Heart left ventricle (tissue), 13 donors: ENCODE measurements around the gene NUP210.

ENCODE experiments used
- CTCF ChIP-seq, 12 donors: fragments of 200-600 bp; sonication (generic) in 4 of 12; IDR thresholded peaks; one replicate each; pipeline versions ENCODE4 v1.5.0 to v1.8.0; 2018 to 2022; ENCODE audit warnings: antibody characterized with exemption in 12 of 12, mild to moderate bottlenecking in 5 of 12
- POLR2A ChIP-seq, 2 donors: fragments of 450-650 bp; IDR thresholded peaks; one replicate each; pipeline ENCODE4 v1.6.1; 2017; ENCODE audit warnings: antibody characterized with exemption in 2 of 2, mild to moderate bottlenecking in 2 of 2, moderate library complexity in 2 of 2
- donor health status: ischemic (EF 13 %, LVEDD 7.1; RV severe dilation, severe dysfunction).
- donor health status: DM: no; HTN: yes; CAD: no.
- donor health status: DM: no; HTN: no; CAD: no.
- donor health status: ischemic (EF 25% LVEDD 6.9; RV normal size, moderate dysfunction).
- donor health status: ischemic (EF 25% LVEDD 5.7; RV mildly dilated, moderate dysfunction).
- donor health status: ischemic (EF 35%, LVEDD 5.7; RV mildly dilated, moderate dysfunction).
- donor health status: nonischemic (EF 11% LVEDD 7.7; RV severe dilation, severe dysfunction).
- donor health status: DM: yes; HTN: yes; CAD: no.
- donor health status: PGD.
- donor health status: ischemic (EF 29% LVEDD 5.4; RV normal size, mild dysfunction).
- donor health status: nonischemic (EF 23%, LVEDD 6.1; RV moderate dilation, normal function).

- TF ChIP-seq CTCF (IDR thresholded peaks at IDR 0.05) (no peak), POLR2A (IDR thresholded peaks at IDR 0.05) (no peak)
Observed at GRCh38 chr3:13368834-13369233, 51.3 kb downstream of the NUP210 start.
